Astrocyte of the cerebellum (primary cell): ENCODE results near the gene NPC2.

Source experiments
- DNase-seq: peaks from one replicate; pipeline ENCODE4 v3.0.0-alpha.2; 2011; ENCODE audit warnings: low read depth
- H3K4me3 ChIP-seq: 2 replicates; pipeline ENCODE4 v1.5.1; 2011; ENCODE audit warnings: mild to moderate bottlenecking, low read depth, low read length, moderate library complexity
- CTCF ChIP-seq: IDR thresholded peaks from 2 replicates; pipeline ENCODE4 v1.5.1; 2012; ENCODE audit warnings: low read length, low read depth, moderate library complexity, mild to moderate bottlenecking; ENCODE audit errors: missing control alignments
- in situ Hi-C: cut with HindIII; loops from 2 replicates; pipeline ENCODE4 v1.10.0; 2017; ENCODE audit warnings: low sequenced_read_pairs

Gene NPC2

GRCh38 chr14:74468513-74468912 is 24.6 kb downstream of the NPC2 start:
- DNase-seq: no peak
- H3K4me3 ChIP-seq: no peak overlapping the region
- in situ Hi-C loops: no loop called here
- TF ChIP-seq CTCF: no peak

GRCh38 chr14:74465335-74465734 is 27.8 kb downstream of the NPC2 start:
- DNase-seq: no peak
- in situ Hi-C loops: no loop called here
- no peak overlapping the region for H3K4me3 ChIP-seq
- no peak for TF ChIP-seq CTCF

GRCh38 chr14:74464785-74465184 is 28.3 kb downstream of the NPC2 start:
- no peak for DNase-seq
- in situ Hi-C loops: no loop called here
- no peak for TF ChIP-seq CTCF
- H3K4me3 ChIP-seq: no peak overlapping the region

GRCh38 chr14:74463697-74464096 is 29.4 kb downstream of the NPC2 start:
- DNase-seq: no peak
- TF ChIP-seq CTCF: no peak
- H3K4me3 ChIP-seq: no peak overlapping the region
- in situ Hi-C loops: no loop called here

GRCh38 chr14:74462993-74463392 is 30.1 kb downstream of the NPC2 start:
- no peak for TF ChIP-seq CTCF
- in situ Hi-C loops: no loop called here
- no peak for DNase-seq
- H3K4me3 ChIP-seq: no peak overlapping the region

- no peak for TF ChIP-seq CTCF
- no peak for DNase-seq
- in situ Hi-C loops: no loop called here
- H3K4me3 ChIP-seq: no peak overlapping the region
These were observed 33.1 kb downstream of the NPC2 start for GRCh38 chr14:74459976-74460375.

GRCh38 chr14:74459289-74459946 is 33.7 kb downstream of the NPC2 start:
- peak; percentile 4 for DNase-seq
- peak; percentile 79 for TF ChIP-seq CTCF
- no peak overlapping the region for H3K4me3 ChIP-seq
- in situ Hi-C loops: no loop called here
